NCI-H446 (cell line): ENCODE data around the gene MARCHF9.

Experiments used
- DNase-seq, 2 experiments: peaks; one replicate each; lab custom pipeline; 2025; lab: John Stamatoyannopoulos, UW

MARCHF9 gene

GRCh38 chr12:57737467-57738460 lies 17.1 kb upstream of the MARCHF9 start:
- no peak for DNase-seq

DNA sequence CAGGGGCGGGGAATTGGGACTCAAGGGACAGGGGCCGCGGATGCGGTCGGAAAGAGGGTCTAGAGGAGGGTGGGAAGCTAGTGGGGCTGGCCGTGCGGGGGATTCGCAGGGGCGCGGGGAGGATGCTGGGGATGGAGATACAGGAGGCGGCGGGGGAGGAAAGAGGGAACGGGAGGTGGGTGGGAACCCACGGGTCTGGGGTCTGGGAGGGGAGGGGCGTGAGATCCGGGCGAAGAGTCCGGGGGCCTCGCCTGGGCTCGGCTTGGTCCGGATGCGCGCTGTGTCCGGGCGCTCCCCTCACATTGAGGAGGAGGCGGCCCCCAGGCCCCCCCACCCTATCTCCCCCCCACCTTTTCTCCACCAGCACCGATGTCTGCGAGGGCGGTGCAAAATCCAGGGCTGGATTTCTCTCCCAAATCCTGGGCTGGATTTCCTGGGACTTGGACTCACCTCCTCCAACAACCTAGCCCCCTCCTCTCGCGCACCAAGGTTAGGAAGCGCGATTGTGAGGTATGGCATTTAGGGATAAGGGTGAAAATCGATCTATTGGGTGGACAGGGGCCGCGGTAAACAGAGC lies 16.2 kb upstream of the MARCHF9 start, which contains the start of gene AGAP2:
TSS of gene AGAP2 (minus strand) at position 82 of the 577 bp plus-strand sequence. CDS start 496 bp downstream, outside the sequence.
- DNase-seq, result peak in 1 of 2 experiments; percentile 66

DNA sequence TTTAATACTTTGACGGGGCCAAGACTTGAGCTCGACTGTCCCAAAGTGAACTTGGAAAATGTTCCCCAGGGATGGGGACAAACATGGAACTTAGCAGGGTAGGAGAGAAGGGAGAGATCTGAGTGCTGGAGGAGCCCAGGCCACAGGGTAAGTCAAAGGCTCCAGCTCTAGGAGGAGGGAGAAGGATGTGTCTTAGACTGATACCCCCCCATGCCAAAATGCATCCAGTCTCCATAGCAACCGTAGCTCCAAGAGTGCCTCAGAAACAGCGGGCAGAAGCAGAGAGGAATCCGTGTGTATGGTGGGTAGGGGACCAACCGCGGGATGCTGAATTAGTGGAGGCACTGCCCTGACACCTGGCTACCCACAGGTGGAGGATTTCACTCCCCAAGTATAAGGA lies 15.5 kb upstream of the MARCHF9 start:
- DNase-seq, result no peak

DNA sequence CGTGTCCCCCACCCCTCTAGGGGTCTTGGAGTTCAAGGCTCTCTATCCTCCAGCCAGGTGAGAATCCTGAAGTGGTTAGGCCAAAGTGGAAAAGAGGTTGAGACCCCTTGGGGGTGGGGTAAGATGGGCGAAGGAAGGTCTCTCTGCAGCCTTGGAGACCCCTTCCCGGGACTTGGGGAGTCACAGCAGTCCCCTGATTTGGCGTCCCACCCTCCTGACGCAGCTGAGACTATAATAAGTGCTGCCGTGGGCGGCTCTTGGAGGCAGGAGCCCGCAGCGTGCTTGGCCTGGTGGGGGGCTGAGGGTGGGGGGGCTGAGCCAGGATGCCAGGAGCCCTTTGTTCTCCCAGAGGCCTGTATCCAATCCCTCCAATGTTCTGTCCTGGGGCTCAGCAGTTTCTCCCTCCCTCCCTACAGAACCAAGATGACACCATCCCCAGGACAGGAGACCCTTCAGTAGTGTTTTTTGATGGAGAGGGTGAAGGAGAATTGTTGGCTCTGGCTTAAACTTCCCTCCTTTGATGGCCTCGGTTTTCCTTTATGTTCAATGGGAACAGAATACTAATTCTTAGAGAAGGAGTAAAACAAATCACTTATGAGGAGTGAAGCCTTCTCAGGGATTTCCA lies 14.9 kb upstream of the MARCHF9 start:
- no peak for DNase-seq

- no peak for DNase-seq
Observed at GRCh38 chr12:57740656-57741412, 14.1 kb upstream of the MARCHF9 start.

- no peak for DNase-seq
Observed at GRCh38 chr12:57741413-57741789, 13.5 kb upstream of the MARCHF9 start.

GRCh38 chr12:57741844-57742738 lies 12.8 kb upstream of the MARCHF9 start:
- no peak for DNase-seq

DNA sequence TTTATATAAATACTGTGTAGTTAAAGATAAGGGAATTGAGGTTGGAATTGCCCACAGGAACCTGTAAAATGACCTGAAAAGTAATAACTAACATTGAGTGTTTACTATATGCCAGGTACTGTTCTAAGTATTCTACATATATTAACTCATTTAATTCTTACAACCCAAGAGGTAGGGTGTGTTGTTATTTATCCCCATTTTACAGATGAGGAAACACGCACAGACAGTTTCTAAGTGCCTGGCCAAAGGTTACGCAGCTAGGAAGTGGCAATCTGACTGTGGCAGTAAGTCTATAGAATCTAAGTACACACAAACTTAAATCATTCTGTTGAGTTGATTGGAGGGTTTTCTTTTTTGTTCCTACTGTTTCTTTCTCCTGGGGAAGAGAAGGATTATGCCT lies 11.1 kb upstream of the MARCHF9 start:
- no peak for DNase-seq

- peak; percentile 86 to 89 for DNase-seq
Observed at GRCh38 chr12:57744194-57744776, 10.6 kb upstream of the MARCHF9 start.

DNA sequence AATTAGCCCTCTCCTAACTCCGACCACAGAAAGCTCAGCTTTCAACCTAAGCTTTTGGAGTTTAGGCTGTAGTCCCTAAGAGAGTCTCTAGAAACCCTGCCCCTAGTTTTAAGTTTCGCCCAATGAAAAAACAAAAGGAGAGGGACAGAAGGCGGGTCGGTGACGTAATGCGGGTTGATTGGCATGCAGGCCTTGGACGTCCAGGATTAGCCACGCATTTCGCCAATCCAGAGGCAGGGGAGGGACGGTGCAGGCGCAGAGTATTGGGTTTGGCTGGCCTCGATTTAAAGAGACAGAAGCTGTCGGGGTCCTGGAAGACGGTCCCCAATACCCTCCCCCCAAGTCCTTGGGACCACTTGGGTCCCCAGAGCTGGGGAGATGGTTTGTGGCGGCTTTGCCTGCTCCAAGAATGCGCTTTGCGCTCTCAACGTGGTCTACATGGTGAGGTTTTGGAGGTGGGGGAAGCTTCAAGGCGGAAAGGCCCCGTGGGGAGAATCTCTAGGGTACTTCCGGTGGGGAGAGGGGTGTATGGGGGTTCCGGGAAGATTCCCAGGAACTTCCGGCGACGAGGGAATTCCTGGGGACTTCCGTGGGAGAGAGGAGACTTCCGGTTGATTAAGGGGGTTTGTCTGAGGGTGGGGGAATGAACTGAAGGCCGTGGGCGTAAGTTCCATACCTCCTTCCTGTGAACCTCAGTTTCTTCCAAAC lies 10.0 kb upstream of the MARCHF9 start, which contains the start of gene TSPAN31:
TSS of gene TSPAN31 (plus strand) at position 263 of the 708 bp plus-strand sequence. CDS start at position 379, 116 bp downstream.
- DNase-seq, result peak; percentile 96 to 97

- no peak for DNase-seq
Observed at GRCh38 chr12:57745485-57745881, 9.4 kb upstream of the MARCHF9 start.

DNA sequence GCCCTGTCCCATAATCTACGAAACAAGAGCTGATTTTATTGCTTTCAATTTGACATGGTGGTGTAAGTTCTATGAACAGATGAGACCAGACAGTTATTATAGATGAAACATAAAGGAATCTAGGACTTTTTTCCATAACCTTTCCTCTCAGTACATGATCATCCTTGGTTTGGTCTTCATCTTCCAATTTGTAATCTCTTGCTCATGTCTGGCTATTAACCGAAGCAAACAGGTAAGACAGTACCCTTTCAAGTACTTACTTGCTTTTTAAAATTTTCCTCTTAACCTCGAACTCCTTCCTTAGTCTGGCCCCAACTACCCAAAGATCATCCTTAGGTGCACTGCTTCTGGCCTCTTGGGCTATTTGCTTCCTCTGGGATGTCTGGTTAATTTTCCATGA lies 8.9 kb upstream of the MARCHF9 start:
- DNase-seq, result no peak

- no peak for DNase-seq
Observed at GRCh38 chr12:57749061-57749460, 5.8 kb upstream of the MARCHF9 start.

DNA sequence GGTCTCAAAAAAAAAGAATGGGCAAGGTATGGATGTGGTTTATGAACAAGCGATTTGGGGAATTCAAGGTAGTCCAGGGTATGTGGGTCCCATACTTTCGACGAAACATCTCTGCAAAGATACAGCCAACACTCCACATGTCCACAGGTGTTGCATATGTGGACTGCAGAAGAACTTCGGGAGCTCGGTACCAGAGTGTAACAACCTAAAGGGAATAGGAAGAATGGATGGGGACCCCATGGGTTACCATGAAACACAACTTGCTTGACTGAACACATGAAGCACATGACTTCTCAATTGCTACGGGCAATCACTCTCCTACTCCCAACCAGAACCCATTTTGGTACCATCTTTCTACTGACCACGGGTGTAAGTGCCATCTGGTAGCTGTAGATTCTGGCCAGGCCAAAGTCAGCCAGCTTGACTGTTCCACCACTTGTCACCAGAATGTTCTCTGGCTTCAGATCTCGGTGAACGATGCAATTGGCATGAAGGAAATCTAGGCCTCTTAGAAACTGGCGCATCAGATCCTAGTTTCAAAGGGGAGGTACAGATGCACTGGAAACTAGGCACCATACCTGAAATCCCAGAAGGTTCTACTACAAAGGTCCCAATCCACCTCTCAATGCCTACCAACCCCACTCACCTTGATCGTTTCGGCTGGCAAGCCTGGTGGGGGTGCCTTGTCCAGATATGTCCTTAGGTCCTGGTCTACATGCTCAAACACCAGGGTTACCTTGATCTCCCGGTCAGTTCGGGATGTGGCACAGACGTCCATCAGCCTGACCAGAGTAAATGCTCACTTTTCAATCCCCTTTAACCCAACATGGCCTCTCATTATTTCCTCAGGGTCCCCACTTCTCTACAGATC lies 4.1 kb upstream of the MARCHF9 start:
- no peak for DNase-seq

GRCh38 chr12:57751432-57751787 lies 3.5 kb upstream of the MARCHF9 start:
- no peak for DNase-seq

- peak; percentile 98 for DNase-seq
Observed at GRCh38 chr12:57751788-57752667, 2.9 kb upstream of the MARCHF9 start, which contains the start of gene CDK4. Gene CDK4, minus strand, starts transcription at chr12:57752310. Its CDS starts 593 bp downstream, at chr12:57751717.

- no peak for DNase-seq
Observed at GRCh38 chr12:57752668-57753000, 2.3 kb upstream of the MARCHF9 start.
